Measurements from ENCODE around the gene B3GNT9. TPM values are rescaled to one million over a fixed set of nuclear protein-coding genes. Genes with fewer than 3 reads are reported as not detected.

B3GNT9 gene
- 10 to 100 TPM in 8 of 9 donors, 1 to 10 TPM in 1; 2.9 to 52.1 (median 28.6) TPM for total RNA-seq
- 10 to 100 TPM in 2 of 3 donors, 1 to 10 TPM in 1; 6.4 to 15.0 (median 11.9) TPM for polyA plus RNA-seq
- long read RNA-seq, donor 1: 0 reads
- long read RNA-seq, donor 2, partial matches to known transcripts: 0 of 2 reads
- long read RNA-seq, donor 2, other reads (novel, unspliced or antisense): 0 of 2 reads
- long read RNA-seq, donor 3: 0 reads
- long read RNA-seq, donor 4, partial matches to known transcripts: 0 of 1 reads
- long read RNA-seq, donor 4, other reads (novel, unspliced or antisense): 1 of 1 reads
- long read RNA-seq, donor 5, transcript B3GNT9-201 (2 exons, 2,917 nt): major isoform, 27 of 38 reads
- long read RNA-seq, donor 5, partial matches to known transcripts: 0 of 38 reads
- long read RNA-seq, donor 5, other reads (novel, unspliced or antisense): 11 of 38 reads
- long read RNA-seq, donor 6, partial matches to known transcripts: 0 of 4 reads
- long read RNA-seq, donor 6, other reads (novel, unspliced or antisense): 4 of 4 reads
- long read RNA-seq, donor 7: 0 reads
- long read RNA-seq, donor 8, partial matches to known transcripts: 0 of 1 reads
- long read RNA-seq, donor 8, other reads (novel, unspliced or antisense): 0 of 1 reads
- long read RNA-seq, donor 9, partial matches to known transcripts: 0 of 1 reads
- long read RNA-seq, donor 9, other reads (novel, unspliced or antisense): 0 of 1 reads
- long read RNA-seq, donor 10, partial matches to known transcripts: 0 of 1 reads
- long read RNA-seq, donor 10, other reads (novel, unspliced or antisense): 0 of 1 reads

GRCh38 chr16:67150833-67151396 is at the start of gene B3GNT9:
TSS of gene B3GNT9 (minus strand) at chr16:67150998. CDS start at chr16:67150485, 513 bp downstream.
- Histone ChIP-seq H3K9me3 (replicated peaks in 1 of 3) (no peaks in the 10 kb centered on the region), H3K36me3 (replicated peaks in 1 of 2) (peaks cover 0 to 26% of the 10 kb centered on the region in 2 donors), H3K4me3 (peak within 1 kb of the TSS; percentile 30 to 78 (median 62)), H3K4me1 (replicated peaks in 1 of 2) (peaks cover 0 to 18% of the 10 kb centered on the region in 2 donors), H3K27me3 (no peaks in the 10 kb centered on the region), H3K27ac (peak within 1 kb of the TSS in 4 of 5 donors; percentile 65 to 92 (median 82))
- intact Hi-C loops (cut with DNase I): loop anchor here in 1 of 2 donors (10.0 kb wide), 1 partner anchor 136 kb away; no protein-coding TSS in a partner anchor
- TF ChIP-seq CTCF (IDR thresholded peaks at IDR 0.05) (no peak), POLR2A (IDR thresholded peaks at IDR 0.05) (peak; percentile 33 to 36)
- peak; percentile 71 to 84 (median 75) for DNase-seq
- 1 to 4% (median 2%) methylated on average over 6 to 34 of the region's 34 CpGs for WGBS, 4 donors

GRCh38 chr16:67200491-67200890 is 49.7 kb upstream of the B3GNT9 start:
- H3K36me3 ChIP-seq (replicated peaks in 1 of 2): peaks cover 0 to 42% of the 10 kb centered on the region in 2 donors

GRCh38 chr16:67199808-67200198 is 49.0 kb upstream of the B3GNT9 start:
- H3K4me3 ChIP-seq: no peak overlapping the region
- H3K36me3 ChIP-seq (replicated peaks in 1 of 2): peaks cover 0 to 49% of the 10 kb centered on the region in 2 donors
- peaks cover 0 to 5% of the 10 kb centered on the region in 2 donors for H3K4me1 ChIP-seq (replicated peaks in 1 of 2)

More at GRCh38 chr16:67200491-67200890, 49.7 kb upstream of the B3GNT9 start:
- Histone ChIP-seq H3K27ac (no peak overlapping the region), H3K4me1 (replicated peaks in 1 of 2) (peaks cover 0 to 5% of the 10 kb centered on the region in 2 donors), H3K9me3 (replicated peaks in 1 of 3) (no peaks in the 10 kb centered on the region), H3K4me3 (no peak overlapping the region), H3K27me3 (no peaks in the 10 kb centered on the region)
- intact Hi-C loops (cut with DNase I): no loop called here
- WGBS, 4 donors: 69 to 91% (median 80%) methylated on average over 4 to 8 of the region's 8 CpGs
- DNase-seq: no peak
- TF ChIP-seq POLR2A (IDR thresholded peaks at IDR 0.05): no peak
- no peak for TF ChIP-seq CTCF (IDR thresholded peaks at IDR 0.05)

More at GRCh38 chr16:67199808-67200198, 49.0 kb upstream of the B3GNT9 start:
- intact Hi-C loops (cut with DNase I): no loop called here
- Histone ChIP-seq H3K27ac (no peak overlapping the region), H3K27me3 (no peaks in the 10 kb centered on the region), H3K9me3 (replicated peaks in 1 of 3) (no peaks in the 10 kb centered on the region)
- 29 to 67% (median 42%) methylated on average over 14 to 22 of the region's 22 CpGs for WGBS, 4 donors
- no peak for DNase-seq
- no peak for TF ChIP-seq POLR2A (IDR thresholded peaks at IDR 0.05)
- peak in 1 of 6 experiments; percentile 9 for TF ChIP-seq CTCF (IDR thresholded peaks at IDR 0.05)
